ENCODE results near the gene IL18BP. TPM values are rescaled to one million over a fixed set of nuclear protein-coding genes. Genes with fewer than 3 reads are reported as not detected.

The IL18BP gene
- total RNA-seq, 1 experiment from 2014 or later, result 5.1 TPM

- Mint-ChIP-seq H3K27me3 (ENCODE audit: insufficient read depth, unreplicated experiment) (no peaks in the 10 kb centered on the region), H3K36me3 (ENCODE audit: insufficient read depth, unreplicated experiment) (peaks cover 76% of the 10 kb centered on the region), H3K27ac (ENCODE audit: low read depth, unreplicated experiment) (peak overlapping the region; percentile 27), H3K9me3 (ENCODE audit: unreplicated experiment) (no peaks in the 10 kb centered on the region), H3K4me1 (ENCODE audit: insufficient read depth, unreplicated experiment) (peaks cover under 1% of the 10 kb centered on the region), H3K4me3 (ENCODE audit: unreplicated experiment) (no peak overlapping the region)
- ChIA-PET CTCF (interaction anchor here (0.7 to 8.2 kb wide), 9 partner anchors 8 to 413 kb away, joined by 3 to 81 read pairs (median 5); no protein-coding TSS in a partner anchor), POLR2A (interaction anchor here (0.8 to 3.3 kb wide), 6 partner anchors 9 to 82 kb away, joined by 3 to 23 read pairs (median 7); partner anchors contain the start of gene ANAPC15)
- intact Hi-C loops (cut with micrococcal nuclease), result no loop called here
- BruUV-seq (replicated peaks), result no TSS peak
- no peak for DNase-seq (ENCODE audit: unreplicated experiment)
- TF ChIP-seq, protein P1, sequence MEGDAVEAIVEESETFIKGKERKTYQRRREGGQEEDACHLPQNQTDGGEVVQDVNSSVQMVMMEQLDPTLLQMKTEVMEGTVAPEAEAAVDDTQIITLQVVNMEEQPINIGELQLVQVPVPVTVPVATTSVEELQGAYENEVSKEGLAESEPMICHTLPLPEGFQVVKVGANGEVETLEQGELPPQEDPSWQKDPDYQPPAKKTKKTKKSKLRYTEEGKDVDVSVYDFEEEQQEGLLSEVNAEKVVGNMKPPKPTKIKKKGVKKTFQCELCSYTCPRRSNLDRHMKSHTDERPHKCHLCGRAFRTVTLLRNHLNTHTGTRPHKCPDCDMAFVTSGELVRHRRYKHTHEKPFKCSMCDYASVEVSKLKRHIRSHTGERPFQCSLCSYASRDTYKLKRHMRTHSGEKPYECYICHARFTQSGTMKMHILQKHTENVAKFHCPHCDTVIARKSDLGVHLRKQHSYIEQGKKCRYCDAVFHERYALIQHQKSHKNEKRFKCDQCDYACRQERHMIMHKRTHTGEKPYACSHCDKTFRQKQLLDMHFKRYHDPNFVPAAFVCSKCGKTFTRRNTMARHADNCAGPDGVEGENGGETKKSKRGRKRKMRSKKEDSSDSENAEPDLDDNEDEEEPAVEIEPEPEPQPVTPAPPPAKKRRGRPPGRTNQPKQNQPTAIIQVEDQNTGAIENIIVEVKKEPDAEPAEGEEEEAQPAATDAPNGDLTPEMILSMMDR (IDR thresholded peaks at IDR 0.05; ENCODE audit: unreplicated experiment), result no peak
Measured at GRCh38 chr11:72030472-72031045, 31.9 kb downstream of the IL18BP start.

DNA sequence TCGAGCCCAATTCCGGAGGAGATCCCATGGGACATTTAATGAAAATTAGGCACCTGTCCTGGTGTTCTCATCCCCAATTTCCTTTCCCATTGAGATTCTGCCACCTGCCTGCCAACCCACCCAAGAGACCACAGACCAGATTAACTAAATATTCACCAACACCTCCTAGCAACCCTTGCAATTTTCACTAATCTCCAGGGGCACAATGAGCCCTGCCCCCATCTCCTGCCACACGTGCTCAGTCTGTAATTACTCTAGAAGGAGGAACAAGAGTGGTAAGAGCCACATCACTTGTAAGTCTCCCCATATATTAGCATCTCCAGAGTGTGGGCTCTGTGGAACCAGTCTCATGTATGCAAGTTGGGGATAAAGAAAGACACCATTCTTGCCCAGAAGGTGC is 38.0 kb downstream of the IL18BP start:
- H3K4me1 Mint-ChIP-seq (ENCODE audit: insufficient read depth, unreplicated experiment), result peaks cover 12% of the 10 kb centered on the region
- H3K27ac Mint-ChIP-seq (ENCODE audit: low read depth, unreplicated experiment), result no peak overlapping the region
- H3K27me3 Mint-ChIP-seq (ENCODE audit: insufficient read depth, unreplicated experiment), result no peaks in the 10 kb centered on the region
- ChIA-PET POLR2A (interaction anchor here (1.0 to 10.0 kb wide), 2 partner anchors 36 to 47 kb away, joined by 3 to 282 read pairs; partner anchors contain the start of genes LRRC51 and NUMA1), CTCF (interaction anchor here (0.6 to 4.6 kb wide), 3 partner anchors 10 to 1387 kb away, joined by 3 to 81 read pairs (median 14); no protein-coding TSS in a partner anchor)
- no TSS peak for BruUV-seq (replicated peaks)
- H3K4me3 Mint-ChIP-seq (ENCODE audit: unreplicated experiment), result no peak overlapping the region
- peaks cover 57% of the 10 kb centered on the region for H3K36me3 Mint-ChIP-seq (ENCODE audit: insufficient read depth, unreplicated experiment)
- DNase-seq (ENCODE audit: unreplicated experiment), result no peak
- intact Hi-C loops (cut with micrococcal nuclease), result no loop called here
- TF ChIP-seq, protein P1 (IDR thresholded peaks at IDR 0.05; ENCODE audit: unreplicated experiment), result no peak
- no peaks in the 10 kb centered on the region for H3K9me3 Mint-ChIP-seq (ENCODE audit: unreplicated experiment)

DNA sequence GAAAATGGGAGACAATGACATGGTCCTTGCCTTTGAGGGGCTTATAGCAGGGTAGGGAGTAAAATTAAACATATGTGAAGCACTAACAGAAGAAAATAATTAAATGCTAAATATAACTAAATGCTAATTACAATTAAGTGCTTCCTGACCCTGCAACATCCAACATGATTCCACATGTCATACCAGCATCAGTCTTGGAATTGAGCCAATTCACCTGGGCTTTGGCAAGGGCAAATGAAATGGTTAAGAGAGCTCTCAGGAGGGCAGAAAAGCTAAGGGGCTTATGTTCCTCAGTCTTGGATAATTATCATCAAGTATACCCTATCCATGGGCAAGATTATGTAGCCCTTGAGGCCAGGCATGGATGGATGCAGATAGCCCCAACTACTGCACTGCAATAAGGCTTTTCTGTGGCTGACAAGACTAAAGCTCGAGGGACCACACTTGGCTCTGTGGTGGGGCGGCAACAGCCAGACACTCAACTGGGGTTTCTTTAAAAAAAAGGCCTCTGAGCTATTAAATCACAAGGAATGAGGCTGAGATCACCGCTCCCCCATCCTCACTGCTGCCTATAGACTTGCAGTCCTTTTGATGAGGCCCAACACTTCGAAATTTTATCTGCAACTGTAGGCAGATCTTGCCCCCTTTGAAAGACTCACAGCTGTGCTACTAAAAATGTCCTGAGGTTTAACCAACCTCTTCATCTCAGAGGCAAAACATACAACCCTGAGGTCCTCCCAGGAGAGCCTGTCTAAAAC is 39.0 kb downstream of the IL18BP start:
- CTCF ChIA-PET, result interaction anchor here (0.6 to 4.6 kb wide), 9 partner anchors 11 to 411 kb away, joined by 3 to 81 read pairs (median 4); no protein-coding TSS in a partner anchor
- peak; percentile 47 for DNase-seq (ENCODE audit: unreplicated experiment)
- POLR2A ChIA-PET, result interaction anchor here (0.6 to 10.0 kb wide), 11 partner anchors 7 to 139 kb away, joined by 3 to 282 read pairs (median 9); partner anchors contain the start of genes ANAPC15, LRRC51 and NUMA1
- BruUV-seq (replicated peaks), result no TSS peak
- H3K27me3 Mint-ChIP-seq (ENCODE audit: insufficient read depth, unreplicated experiment), result no peaks in the 10 kb centered on the region
- intact Hi-C loops (cut with micrococcal nuclease), result no loop called here
- H3K27ac Mint-ChIP-seq (ENCODE audit: low read depth, unreplicated experiment), result no peak overlapping the region
- H3K9me3 Mint-ChIP-seq (ENCODE audit: unreplicated experiment), result no peaks in the 10 kb centered on the region
- TF ChIP-seq, protein P1 (IDR thresholded peaks at IDR 0.05; ENCODE audit: unreplicated experiment), result no peak
- peaks cover 49% of the 10 kb centered on the region for H3K36me3 Mint-ChIP-seq (ENCODE audit: insufficient read depth, unreplicated experiment)
- peaks cover 21% of the 10 kb centered on the region for H3K4me1 Mint-ChIP-seq (ENCODE audit: insufficient read depth, unreplicated experiment)
- no peak overlapping the region for H3K4me3 Mint-ChIP-seq (ENCODE audit: unreplicated experiment)

DNA sequence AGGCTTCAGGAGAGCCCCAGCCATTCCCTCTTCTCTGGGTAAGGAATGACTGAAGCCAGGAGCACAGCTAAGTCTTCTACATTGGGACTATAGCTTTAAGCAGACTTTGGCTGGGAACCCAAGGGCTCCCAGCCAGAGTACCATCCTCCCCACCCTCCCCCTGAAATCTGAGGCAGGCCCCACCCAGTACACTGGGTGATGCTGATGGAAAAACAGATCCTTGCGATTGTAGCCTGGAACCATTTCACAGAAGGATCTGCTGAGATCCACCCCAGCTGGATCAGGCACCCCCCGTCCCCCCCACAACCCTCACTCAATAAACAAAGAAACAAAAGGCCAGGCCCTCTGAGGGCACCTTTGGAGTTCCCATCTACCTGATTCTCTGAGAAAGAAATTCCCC is 39.8 kb downstream of the IL18BP start:
- peaks cover 43% of the 10 kb centered on the region for H3K36me3 Mint-ChIP-seq (ENCODE audit: insufficient read depth, unreplicated experiment)
- POLR2A ChIA-PET, result interaction anchor here (0.7 to 10.0 kb wide), 15 partner anchors 8 to 145 kb away, joined by 3 to 282 read pairs (median 9); partner anchors contain the start of genes ANAPC15, LRRC51 and NUMA1

More for the DNA sequence above, 39.8 kb downstream of the IL18BP start:
- no peaks in the 10 kb centered on the region for H3K9me3 Mint-ChIP-seq (ENCODE audit: unreplicated experiment)
- BruUV-seq (replicated peaks), result no TSS peak
- DNase-seq (ENCODE audit: unreplicated experiment), result peak; percentile 65
- peaks cover 26% of the 10 kb centered on the region for H3K4me1 Mint-ChIP-seq (ENCODE audit: insufficient read depth, unreplicated experiment)
- TF ChIP-seq, protein P1 (IDR thresholded peaks at IDR 0.05; ENCODE audit: unreplicated experiment), result no peak
- no peaks in the 10 kb centered on the region for H3K27me3 Mint-ChIP-seq (ENCODE audit: insufficient read depth, unreplicated experiment)
- no peak overlapping the region for H3K4me3 Mint-ChIP-seq (ENCODE audit: unreplicated experiment)
- CTCF ChIA-PET, result interaction anchor here (0.7 to 4.6 kb wide), 14 partner anchors 11 to 410 kb away, joined by 3 to 81 read pairs (median 4); no protein-coding TSS in a partner anchor
- no peak overlapping the region for H3K27ac Mint-ChIP-seq (ENCODE audit: low read depth, unreplicated experiment)
- intact Hi-C loops (cut with micrococcal nuclease), result no loop called here

Measured in MCF 10A (cell line).